Astrocyte (in vitro differentiated cells and primary cell): Measurements from ENCODE around the gene ADM5. TPM values are rescaled to one million over a fixed set of nuclear protein-coding genes. Genes with fewer than 3 reads are reported as not detected.
A peak's percentile ranks its signal among the peaks of the same experiment; 100 is the strongest.

Experiments
- DNase-seq: peaks from one replicate; pipeline ENCODE4 v3.0.0-alpha.2; 2010; ENCODE audit warnings: low read depth
- FAIRE-seq: peaks from 2 replicates; lab custom pipeline; 2011; peaks lifted over from hg19 to GRCh38; lab: Jason Lieb, UNC
- H2AFZ ChIP-seq: 2 replicates; pipeline ENCODE4 v1.6.0; 2012; ENCODE audit warnings: low read depth, low read length, inconsistent platforms
- H3K27ac ChIP-seq: 2 replicates; pipeline ENCODE4 v1.5.1; 2011; ENCODE audit warnings: low read depth, low read length, inconsistent platforms
- H3K27me3 ChIP-seq: 2 replicates; pipeline ENCODE4 v1.6.0; 2011; ENCODE audit warnings: low read length, inconsistent platforms; ENCODE audit not compliant: insufficient read depth
- H3K36me3 ChIP-seq: 2 replicates; pipeline ENCODE4 v1.5.1; 2011; ENCODE audit warnings: low read length, inconsistent platforms; ENCODE audit not compliant: insufficient read depth
- H3K4me1 ChIP-seq: 2 replicates; pipeline ENCODE4 v1.5.1; 2011; ENCODE audit warnings: low read length, inconsistent platforms; ENCODE audit not compliant: insufficient read depth
- H3K4me2 ChIP-seq: 2 replicates; pipeline ENCODE4 v1.6.0; 2012; ENCODE audit warnings: low read length, inconsistent platforms
- H3K4me3 ChIP-seq: 2 replicates; pipeline ENCODE4 v1.5.1; 2011; ENCODE audit warnings: low read depth, mild to moderate bottlenecking, low read length, inconsistent platforms; ENCODE audit not compliant: insufficient read depth
- H3K79me2 ChIP-seq: 2 replicates; pipeline ENCODE4 v1.6.0; 2012; ENCODE audit warnings: mild to moderate bottlenecking, low read length, inconsistent platforms; ENCODE audit not compliant: insufficient read depth
- H3K9ac ChIP-seq: 2 replicates; pipeline ENCODE4 v1.6.0; 2012; ENCODE audit warnings: mild to moderate bottlenecking, low read length, inconsistent platforms
- H3K9me3 ChIP-seq: 2 replicates; pipeline ENCODE4 v1.5.1; 2012; ENCODE audit warnings: low read depth, mild to moderate bottlenecking, low read length, inconsistent platforms; ENCODE audit not compliant: insufficient read depth
- H4K20me1 ChIP-seq: 2 replicates; pipeline ENCODE4 v1.6.0; 2012; ENCODE audit warnings: low read length, inconsistent platforms; ENCODE audit not compliant: insufficient read depth
- H3K27ac Mint-ChIP-seq: one replicate; pipeline ENCODE4 v1.8.0; 2021; ENCODE audit warnings: mild to moderate bottlenecking, mixed read lengths; ENCODE audit not compliant: unreplicated experiment
- H3K27me3 Mint-ChIP-seq: one replicate; pipeline ENCODE4 v1.8.0; 2021; ENCODE audit warnings: low read depth, mixed read lengths; ENCODE audit not compliant: unreplicated experiment
- H3K36me3 Mint-ChIP-seq: one replicate; pipeline ENCODE4 v1.8.0; 2021; ENCODE audit warnings: low read depth, mixed read lengths; ENCODE audit not compliant: unreplicated experiment
- H3K4me1 Mint-ChIP-seq: one replicate; pipeline ENCODE4 v1.8.0; 2021; ENCODE audit warnings: low read depth, mixed read lengths; ENCODE audit not compliant: unreplicated experiment
- H3K4me3 Mint-ChIP-seq: one replicate; pipeline ENCODE4 v1.8.0; 2021; ENCODE audit warnings: mild to moderate bottlenecking, moderate library complexity, mixed read lengths; ENCODE audit not compliant: unreplicated experiment
- H3K9me3 Mint-ChIP-seq: one replicate; pipeline ENCODE4 v1.8.0; 2021; ENCODE audit warnings: mild to moderate bottlenecking, mixed read lengths; ENCODE audit not compliant: unreplicated experiment
- EZH2 ChIP-seq: IDR thresholded peaks from 2 replicates; pipeline ENCODE4 v1.6.1; 2012; ENCODE audit warnings: mild to moderate bottlenecking, low read length, inconsistent platforms; ENCODE audit not compliant: insufficient read depth
- total RNA-seq: library from RNA; stranded (reverse); gene quantifications from 2 replicates; pipeline ENCODE4 v1.2.1, GENCODE V29; 2021
- TF ChIP-seq, protein P1 (sequence below): IDR thresholded peaks from 2 replicates; pipeline ENCODE4 v1.5.1; 2011; ENCODE audit warnings: low read depth, mild to moderate bottlenecking, inconsistent platforms, low read length, moderate library complexity; ENCODE audit not compliant: insufficient read depth

Gene ADM5
- total RNA-seq, 1 donor from 2014 or later, result 1.6 TPM

GRCh38 chr19:49704888-49705642 is 15.7 kb downstream of the ADM5 start:
- H3K36me3 Mint-ChIP-seq, result peaks cover 7% of the 10 kb centered on the region
- no peak for FAIRE-seq

GRCh38 chr19:49705919-49706318 is 16.5 kb downstream of the ADM5 start:
- Histone ChIP-seq H3K4me3 (no peak overlapping the region), H2AFZ (no peak overlapping the region), H3K27me3 (no peaks in the 10 kb centered on the region), H3K9me3 (no peaks in the 10 kb centered on the region), H3K79me2 (no peaks in the 10 kb centered on the region), H3K36me3 (no peaks in the 10 kb centered on the region), H3K27ac (no peak overlapping the region), H4K20me1 (no peaks in the 10 kb centered on the region), H3K4me2 (no peak overlapping the region), H3K9ac (no peak overlapping the region), H3K4me1 (no peaks in the 10 kb centered on the region)
- TF ChIP-seq, protein P1, sequence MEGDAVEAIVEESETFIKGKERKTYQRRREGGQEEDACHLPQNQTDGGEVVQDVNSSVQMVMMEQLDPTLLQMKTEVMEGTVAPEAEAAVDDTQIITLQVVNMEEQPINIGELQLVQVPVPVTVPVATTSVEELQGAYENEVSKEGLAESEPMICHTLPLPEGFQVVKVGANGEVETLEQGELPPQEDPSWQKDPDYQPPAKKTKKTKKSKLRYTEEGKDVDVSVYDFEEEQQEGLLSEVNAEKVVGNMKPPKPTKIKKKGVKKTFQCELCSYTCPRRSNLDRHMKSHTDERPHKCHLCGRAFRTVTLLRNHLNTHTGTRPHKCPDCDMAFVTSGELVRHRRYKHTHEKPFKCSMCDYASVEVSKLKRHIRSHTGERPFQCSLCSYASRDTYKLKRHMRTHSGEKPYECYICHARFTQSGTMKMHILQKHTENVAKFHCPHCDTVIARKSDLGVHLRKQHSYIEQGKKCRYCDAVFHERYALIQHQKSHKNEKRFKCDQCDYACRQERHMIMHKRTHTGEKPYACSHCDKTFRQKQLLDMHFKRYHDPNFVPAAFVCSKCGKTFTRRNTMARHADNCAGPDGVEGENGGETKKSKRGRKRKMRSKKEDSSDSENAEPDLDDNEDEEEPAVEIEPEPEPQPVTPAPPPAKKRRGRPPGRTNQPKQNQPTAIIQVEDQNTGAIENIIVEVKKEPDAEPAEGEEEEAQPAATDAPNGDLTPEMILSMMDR, result no peak
- TF ChIP-seq EZH2, result no peak
- Mint-ChIP-seq H3K4me3 (no peak overlapping the region), H3K4me1 (no peaks in the 10 kb centered on the region), H3K9me3 (peaks cover 5% of the 10 kb centered on the region), H3K36me3 (peaks cover 14% of the 10 kb centered on the region), H3K27ac (no peak overlapping the region), H3K27me3 (no peaks in the 10 kb centered on the region)
- DNase-seq (no peak), FAIRE-seq (no peak)

More at GRCh38 chr19:49704888-49705642, 15.7 kb downstream of the ADM5 start:
- H2AFZ ChIP-seq, result no peak overlapping the region
- no peaks in the 10 kb centered on the region for H3K79me2 ChIP-seq
- no peak overlapping the region for H3K27ac ChIP-seq
- H3K9me3 Mint-ChIP-seq, result peaks cover 1% of the 10 kb centered on the region
- no peak for DNase-seq
- no peaks in the 10 kb centered on the region for H3K27me3 Mint-ChIP-seq
- H3K9me3 ChIP-seq, result no peaks in the 10 kb centered on the region
- no peaks in the 10 kb centered on the region for H4K20me1 ChIP-seq
- TF ChIP-seq, protein P1, result no peak
- TF ChIP-seq EZH2, result no peak
- no peaks in the 10 kb centered on the region for H3K4me1 ChIP-seq
- H3K4me3 ChIP-seq, result no peak overlapping the region
- H3K4me1 Mint-ChIP-seq, result no peaks in the 10 kb centered on the region
- H3K4me3 Mint-ChIP-seq, result no peak overlapping the region
- no peak overlapping the region for H3K27ac Mint-ChIP-seq
- H3K4me2 ChIP-seq, result no peak overlapping the region
- H3K36me3 ChIP-seq, result no peaks in the 10 kb centered on the region
- H3K9ac ChIP-seq, result no peak overlapping the region
- no peaks in the 10 kb centered on the region for H3K27me3 ChIP-seq

- Histone ChIP-seq H3K4me3 (no peak overlapping the region), H4K20me1 (no peaks in the 10 kb centered on the region), H3K9ac (no peak overlapping the region), H3K36me3 (no peaks in the 10 kb centered on the region), H3K27ac (no peak overlapping the region), H3K79me2 (no peaks in the 10 kb centered on the region), H3K4me1 (no peaks in the 10 kb centered on the region), H3K4me2 (no peak overlapping the region), H2AFZ (peak overlapping the region; percentile 0), H3K9me3 (no peaks in the 10 kb centered on the region), H3K27me3 (no peaks in the 10 kb centered on the region)
- no peak for TF ChIP-seq EZH2
- TF ChIP-seq, protein P1, result no peak
- H3K4me1 Mint-ChIP-seq, result no peaks in the 10 kb centered on the region
- no peaks in the 10 kb centered on the region for H3K27me3 Mint-ChIP-seq
- H3K4me3 Mint-ChIP-seq, result peak overlapping the region; percentile 45
- H3K9me3 Mint-ChIP-seq, result peaks cover 9% of the 10 kb centered on the region
- H3K36me3 Mint-ChIP-seq, result peaks cover 14% of the 10 kb centered on the region
- H3K27ac Mint-ChIP-seq, result no peak overlapping the region
- no peak for FAIRE-seq
- DNase-seq, result peak; percentile 50
Observed at GRCh38 chr19:49710372-49710951, 21.1 kb downstream of the ADM5 start.
